GM12878 (cell line): ENCODE data around the gene CTCFL.

Experiments used
- CREM ChIP-seq: IDR thresholded peaks from 2 replicates; pipeline ENCODE4 v1.6.1; 2014; ENCODE audit warnings: antibody characterized with exemption, low read depth
- EP300 ChIP-seq, 2 experiments: fragments of 150-350 bp in 1 of 2; IDR thresholded peaks; 2 replicates each; pipeline ENCODE4 v1.6.1; 2011 to 2012; ENCODE audit warnings: low read depth in 2 of 2, low read length in 2 of 2, borderline replicate concordance in 1 of 2, improper control_type of control experiment in 1 of 2, inconsistent platforms in 1 of 2; ENCODE audit not compliant: control insufficient read depth in 1 of 2
- SMC3 ChIP-seq: IDR thresholded peaks from 2 replicates; pipeline ENCODE4 v1.6.1; 2011; ENCODE audit warnings: low read length, improper control_type of control experiment, borderline replicate concordance
- TCF7 ChIP-seq: IDR thresholded peaks from 2 replicates; pipeline ENCODE4 v1.6.1; 2014; ENCODE audit warnings: antibody characterized with exemption, borderline replicate concordance
- ZNF217 ChIP-seq: fragments of 450-650 bp; IDR thresholded peaks from 2 replicates; pipeline ENCODE4 v1.6.1; 2017; ENCODE audit warnings: antibody characterized with exemption, mild to moderate bottlenecking

DNA sequence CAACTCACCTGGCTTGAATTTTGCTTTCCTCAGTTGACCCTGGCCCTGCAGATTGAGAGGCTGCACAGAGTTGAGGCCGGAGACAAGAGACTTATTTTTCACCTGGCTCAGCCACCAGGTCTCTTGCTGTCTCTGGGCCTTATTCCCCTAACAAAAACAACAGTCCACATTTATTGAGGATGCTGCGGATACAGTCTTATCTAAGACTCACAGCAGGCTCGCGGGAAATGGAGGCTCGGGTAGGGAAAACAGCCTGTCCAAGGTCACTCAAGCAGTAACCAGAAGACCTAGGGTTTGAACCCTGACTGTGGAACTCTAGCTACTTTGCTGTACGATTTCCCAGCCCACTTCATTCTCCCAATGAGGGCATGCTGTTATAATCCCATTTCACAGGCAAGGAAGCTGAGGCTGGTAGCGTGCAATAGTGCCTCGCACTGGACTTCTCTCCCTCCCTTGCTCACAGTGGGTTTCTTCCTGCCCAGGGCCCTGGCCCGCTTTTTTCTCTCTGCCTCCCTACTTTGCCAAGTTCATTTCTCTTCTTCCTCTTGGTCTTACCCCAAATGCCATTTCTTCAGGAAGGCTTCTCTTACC lies 76.1 kb downstream of the CTCFL start:
- TF ChIP-seq ZNF217 = no peak
- TF ChIP-seq CREM = no peak
- no peak for TF ChIP-seq EP300 (IDR thresholded peaks at IDR 0.05; ENCODE audit: borderline replicate concordance in 1 of 2, control insufficient read depth in 1 of 2, low read depth in 2 of 2, low read length in 2 of 2)
- no peak for TF ChIP-seq TCF7
- no peak for TF ChIP-seq SMC3
